Neural cell (in vitro differentiated cells): ENCODE data around the gene SDCBP2. TPM values are rescaled to one million over a fixed set of nuclear protein-coding genes. Genes with fewer than 3 reads are reported as not detected.

Source experiments
- H2AFZ ChIP-seq: fragments of 200-600, 300-800 bp; sonication (generic), shearing (Covaris generic); 2 replicates; pipeline ENCODE4 v1.6.0; 2014; ENCODE audit warnings: low read depth, mild to moderate bottlenecking, antibody characterized with exemption, low read length, moderate library complexity
- H3F3A ChIP-seq: fragments of 200-600 bp; shearing (Covaris generic); 2 replicates; pipeline ENCODE4 v1.6.1; 2016; ENCODE audit warnings: mild to moderate bottlenecking, moderate library complexity, mixed read lengths, antibody characterized with exemption, low read length; ENCODE audit not compliant: insufficient read depth, poor library complexity, severe bottlenecking
- H3K27ac ChIP-seq: fragments of 200-600, 300-800 bp; sonication (generic), shearing (Covaris generic); 2 replicates; pipeline ENCODE4 v1.5.1; 2014; ENCODE audit warnings: mild to moderate bottlenecking, low read length, moderate library complexity
- H3K27me3 ChIP-seq: fragments of 300-800, 200-600 bp; sonication (generic), shearing (Covaris generic); 2 replicates; pipeline ENCODE4 v1.6.0; 2014; ENCODE audit warnings: mild to moderate bottlenecking, low read depth, low read length, moderate library complexity; ENCODE audit not compliant: insufficient read depth
- H3K36me3 ChIP-seq: fragments of 300-800, 200-600 bp; sonication (generic), shearing (Covaris generic); 2 replicates; pipeline ENCODE4 v1.5.1; 2014; ENCODE audit warnings: mild to moderate bottlenecking, antibody characterized with exemption, low read length, moderate library complexity; ENCODE audit not compliant: insufficient read depth
- H3K4me2 ChIP-seq: fragments of 300-800, 200-600 bp; sonication (generic), shearing (Covaris generic); 2 replicates; pipeline ENCODE4 v1.6.0; 2014; ENCODE audit warnings: mild to moderate bottlenecking, low read length
- H3K4me3 ChIP-seq: fragments of 300-800, 200-600 bp; sonication (generic), shearing (Covaris generic); 2 replicates; pipeline ENCODE4 v1.5.1; 2014; ENCODE audit warnings: mild to moderate bottlenecking, low read length, moderate library complexity
- H3K79me2 ChIP-seq: fragments of 200-600 bp; shearing (Covaris generic); replicated peaks from 2 replicates; pipeline ENCODE4 v1.6.0; 2014; ENCODE audit warnings: mild to moderate bottlenecking, low read length, moderate library complexity; ENCODE audit not compliant: insufficient read depth
- H3K9ac ChIP-seq: fragments of 300-800, 200-600 bp; sonication (generic), shearing (Covaris generic); 2 replicates; pipeline ENCODE4 v1.6.1; 2016; ENCODE audit warnings: mild to moderate bottlenecking, low read length, mixed read lengths
- H3K9me2 ChIP-seq: fragments of 200-600 bp; shearing (Covaris generic); 2 replicates; pipeline ENCODE4 v1.6.1; 2016; ENCODE audit warnings: mild to moderate bottlenecking, low read length, mixed read lengths; ENCODE audit not compliant: insufficient read depth
- H3K9me3 ChIP-seq: fragments of 200-600, 300-800 bp; sonication (generic), shearing (Covaris generic); 2 replicates; pipeline ENCODE4 v1.6.1; 2016; ENCODE audit warnings: mild to moderate bottlenecking, mixed run types, low read length, moderate library complexity, mixed read lengths
- H4K20me1 ChIP-seq: fragments of 200-600 bp; shearing (Covaris generic); 2 replicates; pipeline ENCODE4 v1.6.1; 2016; ENCODE audit warnings: mild to moderate bottlenecking, mixed run types; ENCODE audit not compliant: insufficient read depth
- EP300 ChIP-seq: fragments of 450-650 bp; conservative IDR thresholded peaks from 2 replicates; pipeline ENCODE4 v1.6.1; 2014; ENCODE audit warnings: antibody characterized with exemption, mild to moderate bottlenecking, moderate library complexity; ENCODE audit not compliant: poor library complexity, severe bottlenecking
- EZH2 ChIP-seq: fragments of 200-600, 300-800 bp; shearing (Covaris generic), sonication (generic); IDR thresholded peaks from 2 replicates; pipeline ENCODE4 v1.6.1; 2014; ENCODE audit warnings: antibody characterized with exemption, low read length, borderline replicate concordance, mild to moderate bottlenecking; ENCODE audit not compliant: insufficient read depth, poor library complexity, severe bottlenecking
- MXI1 ChIP-seq: fragments of 450-650 bp; conservative IDR thresholded peaks from 2 replicates; pipeline ENCODE4 v1.6.1; 2014; ENCODE audit warnings: antibody characterized with exemption, mild to moderate bottlenecking; ENCODE audit not compliant: poor library complexity, severe bottlenecking
- POLR2AphosphoS5 ChIP-seq: IDR thresholded peaks from 2 replicates; pipeline ENCODE4 v1.6.1; 2012
- RAD21 ChIP-seq: fragments of 450-650 bp; conservative IDR thresholded peaks from 2 replicates; pipeline ENCODE4 v1.6.1; 2014; ENCODE audit warnings: antibody characterized with exemption, mild to moderate bottlenecking, moderate library complexity
- SMC3 ChIP-seq: fragments of 450-650 bp; conservative IDR thresholded peaks from 2 replicates; pipeline ENCODE4 v1.6.1; 2014; ENCODE audit warnings: antibody characterized with exemption, mild to moderate bottlenecking, moderate library complexity; ENCODE audit not compliant: poor library complexity
- TAF1 ChIP-seq: IDR thresholded peaks from 2 replicates; pipeline ENCODE4 v1.6.1; 2012; ENCODE audit warnings: low read depth
- polyA plus RNA-seq: library from polyadenylated mRNA; depleted of rRNA; stranded (reverse); fragments of >200 nt; gene quantifications from 2 replicates; pipeline ENCODE4 v1.2.3, GENCODE V29; 2014
- TF ChIP-seq, protein P1 (sequence below): fragments of 450-650 bp; IDR thresholded peaks from 2 replicates; pipeline ENCODE4 v1.5.1; 2014; ENCODE audit warnings: antibody characterized with exemption, mild to moderate bottlenecking, moderate library complexity; ENCODE audit not compliant: poor library complexity, severe bottlenecking
- TF ChIP-seq, protein P2 (sequence below): IDR thresholded peaks from 2 replicates; pipeline ENCODE4 v1.6.1; 2012; ENCODE audit warnings: borderline replicate concordance

SDCBP2 gene
- polyA plus RNA-seq, 1 donor from 2014 or later: 5.2 TPM

DNA sequence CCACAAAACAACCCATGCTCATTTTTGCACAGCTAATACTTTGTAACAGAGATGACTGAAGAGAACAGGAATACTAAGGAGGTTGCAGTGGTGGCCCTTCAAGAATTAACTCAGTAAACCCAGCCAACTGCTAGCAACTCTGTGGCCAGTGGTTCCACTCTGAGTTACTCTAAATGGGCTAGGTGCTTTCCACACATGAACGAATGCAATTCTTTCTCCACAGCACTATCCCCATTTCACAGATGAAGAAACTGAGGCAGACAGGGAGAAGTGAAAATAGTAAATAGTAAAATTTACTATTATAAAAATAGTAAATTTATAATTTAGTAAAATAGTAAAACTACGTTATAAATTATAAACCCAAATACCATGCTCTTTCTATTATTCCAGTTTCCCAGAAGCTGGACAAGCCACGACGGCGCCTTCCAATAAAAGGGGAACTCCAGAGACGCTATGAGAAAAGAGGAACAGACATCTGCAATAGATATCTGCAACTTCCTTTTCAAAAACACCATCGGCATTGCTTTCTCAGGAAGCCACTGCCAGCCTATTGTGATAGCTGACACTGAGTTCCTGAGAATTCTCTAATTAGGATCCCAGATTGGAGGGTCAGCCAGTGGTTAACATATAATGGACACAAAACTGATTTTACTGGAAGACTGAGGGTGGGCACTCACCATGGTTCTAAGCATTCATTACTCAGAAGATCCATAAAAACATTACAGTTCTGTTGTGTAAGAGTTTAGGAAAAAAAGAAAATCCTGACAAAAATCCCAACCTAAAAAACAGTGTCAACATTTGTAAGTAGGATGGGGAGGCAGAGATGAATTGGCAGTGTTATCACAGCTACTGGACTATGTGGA is 47.7 kb upstream of the SDCBP2 start:
- Histone ChIP-seq H2AFZ (no peak overlapping the region), H3K27me3 (no peaks in the 10 kb centered on the region), H3K4me2 (no peak overlapping the region), H4K20me1 (no peaks in the 10 kb centered on the region), H3K36me3 (no peaks in the 10 kb centered on the region), H3F3A (no peaks in the 10 kb centered on the region), H3K79me2 (peaks cover 37% of the 10 kb centered on the region), H3K9me2 (no peaks in the 10 kb centered on the region), H3K9ac (no peak overlapping the region), H3K4me3 (no peak overlapping the region), H3K27ac (no peak overlapping the region), H3K9me3 (no peaks in the 10 kb centered on the region)
- TF ChIP-seq POLR2AphosphoS5 (no peak), MXI1 (no peak), EZH2 (no peak), SMC3 (no peak), EP300 (no peak), TAF1 (no peak), RAD21 (no peak)
- TF ChIP-seq, protein P1, sequence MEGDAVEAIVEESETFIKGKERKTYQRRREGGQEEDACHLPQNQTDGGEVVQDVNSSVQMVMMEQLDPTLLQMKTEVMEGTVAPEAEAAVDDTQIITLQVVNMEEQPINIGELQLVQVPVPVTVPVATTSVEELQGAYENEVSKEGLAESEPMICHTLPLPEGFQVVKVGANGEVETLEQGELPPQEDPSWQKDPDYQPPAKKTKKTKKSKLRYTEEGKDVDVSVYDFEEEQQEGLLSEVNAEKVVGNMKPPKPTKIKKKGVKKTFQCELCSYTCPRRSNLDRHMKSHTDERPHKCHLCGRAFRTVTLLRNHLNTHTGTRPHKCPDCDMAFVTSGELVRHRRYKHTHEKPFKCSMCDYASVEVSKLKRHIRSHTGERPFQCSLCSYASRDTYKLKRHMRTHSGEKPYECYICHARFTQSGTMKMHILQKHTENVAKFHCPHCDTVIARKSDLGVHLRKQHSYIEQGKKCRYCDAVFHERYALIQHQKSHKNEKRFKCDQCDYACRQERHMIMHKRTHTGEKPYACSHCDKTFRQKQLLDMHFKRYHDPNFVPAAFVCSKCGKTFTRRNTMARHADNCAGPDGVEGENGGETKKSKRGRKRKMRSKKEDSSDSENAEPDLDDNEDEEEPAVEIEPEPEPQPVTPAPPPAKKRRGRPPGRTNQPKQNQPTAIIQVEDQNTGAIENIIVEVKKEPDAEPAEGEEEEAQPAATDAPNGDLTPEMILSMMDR: no peak
- TF ChIP-seq, protein P2, sequence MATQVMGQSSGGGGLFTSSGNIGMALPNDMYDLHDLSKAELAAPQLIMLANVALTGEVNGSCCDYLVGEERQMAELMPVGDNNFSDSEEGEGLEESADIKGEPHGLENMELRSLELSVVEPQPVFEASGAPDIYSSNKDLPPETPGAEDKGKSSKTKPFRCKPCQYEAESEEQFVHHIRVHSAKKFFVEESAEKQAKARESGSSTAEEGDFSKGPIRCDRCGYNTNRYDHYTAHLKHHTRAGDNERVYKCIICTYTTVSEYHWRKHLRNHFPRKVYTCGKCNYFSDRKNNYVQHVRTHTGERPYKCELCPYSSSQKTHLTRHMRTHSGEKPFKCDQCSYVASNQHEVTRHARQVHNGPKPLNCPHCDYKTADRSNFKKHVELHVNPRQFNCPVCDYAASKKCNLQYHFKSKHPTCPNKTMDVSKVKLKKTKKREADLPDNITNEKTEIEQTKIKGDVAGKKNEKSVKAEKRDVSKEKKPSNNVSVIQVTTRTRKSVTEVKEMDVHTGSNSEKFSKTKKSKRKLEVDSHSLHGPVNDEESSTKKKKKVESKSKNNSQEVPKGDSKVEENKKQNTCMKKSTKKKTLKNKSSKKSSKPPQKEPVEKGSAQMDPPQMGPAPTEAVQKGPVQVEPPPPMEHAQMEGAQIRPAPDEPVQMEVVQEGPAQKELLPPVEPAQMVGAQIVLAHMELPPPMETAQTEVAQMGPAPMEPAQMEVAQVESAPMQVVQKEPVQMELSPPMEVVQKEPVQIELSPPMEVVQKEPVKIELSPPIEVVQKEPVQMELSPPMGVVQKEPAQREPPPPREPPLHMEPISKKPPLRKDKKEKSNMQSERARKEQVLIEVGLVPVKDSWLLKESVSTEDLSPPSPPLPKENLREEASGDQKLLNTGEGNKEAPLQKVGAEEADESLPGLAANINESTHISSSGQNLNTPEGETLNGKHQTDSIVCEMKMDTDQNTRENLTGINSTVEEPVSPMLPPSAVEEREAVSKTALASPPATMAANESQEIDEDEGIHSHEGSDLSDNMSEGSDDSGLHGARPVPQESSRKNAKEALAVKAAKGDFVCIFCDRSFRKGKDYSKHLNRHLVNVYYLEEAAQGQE: no peak

DNA sequence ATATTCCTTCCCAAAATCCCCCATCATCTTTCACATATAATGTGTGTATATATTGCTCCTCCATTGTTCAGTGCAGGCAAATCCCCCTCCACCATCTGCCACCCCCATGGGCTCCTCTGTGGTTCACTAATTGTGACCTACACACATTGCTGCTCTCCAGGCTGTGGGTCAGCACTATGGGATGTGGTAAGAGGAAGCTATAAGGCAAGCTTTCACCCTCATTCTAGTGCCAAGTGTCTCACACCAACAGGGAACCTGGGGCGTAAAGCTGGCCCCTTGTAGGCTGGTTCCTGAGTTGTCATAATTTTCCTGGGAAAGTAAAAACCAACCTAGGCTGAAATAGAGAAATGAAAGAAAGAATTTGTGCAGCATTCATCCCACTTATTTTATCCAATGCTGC is 47.1 kb upstream of the SDCBP2 start:
- Histone ChIP-seq H3K9me2 (no peaks in the 10 kb centered on the region), H3K79me2 (peaks cover 31% of the 10 kb centered on the region), H3K4me2 (no peak overlapping the region), H3F3A (no peaks in the 10 kb centered on the region), H3K36me3 (no peaks in the 10 kb centered on the region), H4K20me1 (no peaks in the 10 kb centered on the region), H3K4me3 (no peak overlapping the region), H3K27ac (no peak overlapping the region), H3K9me3 (no peaks in the 10 kb centered on the region), H3K27me3 (no peaks in the 10 kb centered on the region), H2AFZ (no peak overlapping the region), H3K9ac (no peak overlapping the region)
- no peak for TF ChIP-seq TAF1
- TF ChIP-seq EP300: no peak
- TF ChIP-seq EZH2: no peak
- TF ChIP-seq, protein P1: no peak
- no peak for TF ChIP-seq RAD21
